Left ventricle myocardium inferior (tissue), 1 donor: ENCODE measurements around the gene EFCAB8. TPM values are rescaled to one million over a fixed set of nuclear protein-coding genes. Genes with fewer than 3 reads are reported as not detected.

Source experiments
- DNase-seq: peaks from one replicate; pipeline ENCODE4 v3.0.0-alpha.2; 2020
- H3K27ac ChIP-seq: fragments of 200-600 bp; replicated peaks from 2 replicates; pipeline ENCODE4 v1.8.0; 2021
- H3K27me3 ChIP-seq: fragments of 200-600 bp; 2 replicates; pipeline ENCODE4 v1.8.0; 2021; ENCODE audit warnings: low read depth
- H3K36me3 ChIP-seq: fragments of 200-600 bp; 2 replicates; pipeline ENCODE4 v1.8.0; 2021
- H3K4me1 ChIP-seq: fragments of 200-600 bp; 2 replicates; pipeline ENCODE4 v1.8.0; 2021
- H3K4me3 ChIP-seq: fragments of 200-600 bp; 2 replicates; pipeline ENCODE4 v1.8.0; 2021; ENCODE audit warnings: mild to moderate bottlenecking, moderate library complexity
- H3K9me3 ChIP-seq: fragments of 200-600 bp; replicated peaks from 2 replicates; pipeline ENCODE4 v1.8.0; 2021
- intact Hi-C: fragments of 100-400 bp; cut with micrococcal nuclease; formaldehyde crosslinking; loops from one replicate; pipeline ENCODE4 v1.11.0; 2022
- total RNA-seq: library from RNA; stranded (reverse); fragmentation: NEBNext Ultra II Directional; extraction: Animal tissue kit (Norgen Biotek cat#: 25700); gene quantifications from one replicate; pipeline ENCODE4 v1.2.1, GENCODE V29; 2021
- TF ChIP-seq, protein P1 (sequence below): fragments of 200-600 bp; IDR thresholded peaks from 2 replicates; pipeline ENCODE4 v1.8.0; 2021; ENCODE audit warnings: antibody characterized with exemption, mild to moderate bottlenecking, borderline replicate concordance
- donor health status: DM: no; HTN: yes; CAD: no; lungs with severe emphysema.

EFCAB8 gene
- total RNA-seq, 1 donor from 2014 or later = not detected

DNA sequence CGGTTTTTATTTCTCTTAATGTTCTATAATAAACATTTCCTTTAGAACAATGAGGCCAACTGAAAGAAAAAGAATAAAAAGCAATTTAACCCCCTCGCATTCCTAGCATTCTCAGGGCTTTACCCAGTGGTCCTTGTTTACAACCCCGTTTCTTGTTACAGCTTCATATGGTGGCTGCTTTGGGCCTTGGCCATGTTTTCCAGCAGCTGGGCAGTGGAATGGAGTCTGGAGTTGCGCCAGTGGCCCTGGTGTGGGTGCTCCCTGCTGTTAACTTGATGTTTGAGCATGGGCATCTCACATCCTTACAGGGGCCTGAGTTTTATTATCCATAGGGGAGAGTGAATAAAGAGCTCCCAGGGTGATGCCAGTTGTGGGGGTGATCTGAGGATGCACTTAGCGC, 18.8 kb downstream of the EFCAB8 start:
- no peaks in the 10 kb centered on the region for H3K36me3 ChIP-seq
- H3K27me3 ChIP-seq = no peaks in the 10 kb centered on the region
- no peak overlapping the region for H3K4me3 ChIP-seq
- H3K4me1 ChIP-seq = no peaks in the 10 kb centered on the region
- TF ChIP-seq, protein P1, sequence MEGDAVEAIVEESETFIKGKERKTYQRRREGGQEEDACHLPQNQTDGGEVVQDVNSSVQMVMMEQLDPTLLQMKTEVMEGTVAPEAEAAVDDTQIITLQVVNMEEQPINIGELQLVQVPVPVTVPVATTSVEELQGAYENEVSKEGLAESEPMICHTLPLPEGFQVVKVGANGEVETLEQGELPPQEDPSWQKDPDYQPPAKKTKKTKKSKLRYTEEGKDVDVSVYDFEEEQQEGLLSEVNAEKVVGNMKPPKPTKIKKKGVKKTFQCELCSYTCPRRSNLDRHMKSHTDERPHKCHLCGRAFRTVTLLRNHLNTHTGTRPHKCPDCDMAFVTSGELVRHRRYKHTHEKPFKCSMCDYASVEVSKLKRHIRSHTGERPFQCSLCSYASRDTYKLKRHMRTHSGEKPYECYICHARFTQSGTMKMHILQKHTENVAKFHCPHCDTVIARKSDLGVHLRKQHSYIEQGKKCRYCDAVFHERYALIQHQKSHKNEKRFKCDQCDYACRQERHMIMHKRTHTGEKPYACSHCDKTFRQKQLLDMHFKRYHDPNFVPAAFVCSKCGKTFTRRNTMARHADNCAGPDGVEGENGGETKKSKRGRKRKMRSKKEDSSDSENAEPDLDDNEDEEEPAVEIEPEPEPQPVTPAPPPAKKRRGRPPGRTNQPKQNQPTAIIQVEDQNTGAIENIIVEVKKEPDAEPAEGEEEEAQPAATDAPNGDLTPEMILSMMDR = no peak
- H3K9me3 ChIP-seq = no peaks in the 10 kb centered on the region
- intact Hi-C loops = no loop called here
- H3K27ac ChIP-seq = no peak overlapping the region
- DNase-seq = no peak

DNA sequence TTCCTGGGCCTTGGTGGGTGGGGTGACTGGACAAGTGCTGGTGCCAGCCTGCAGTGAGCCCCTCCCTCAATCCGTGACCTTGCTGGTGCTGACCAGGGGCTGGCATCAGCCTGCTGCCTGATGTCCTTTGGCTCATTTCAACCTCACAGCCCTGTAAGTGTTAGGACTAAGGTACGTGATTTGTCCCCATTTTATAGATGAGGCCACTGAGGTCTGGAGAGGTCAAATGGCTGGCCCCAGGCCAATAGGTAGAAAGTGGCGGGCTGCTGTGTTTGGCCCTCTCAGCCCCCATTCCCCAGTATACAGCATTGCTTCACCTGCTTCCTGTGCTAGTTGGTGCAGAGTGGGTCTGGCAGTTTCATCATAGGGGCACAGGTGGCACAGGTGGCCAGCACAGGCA, 20.1 kb downstream of the EFCAB8 start:
- no peak overlapping the region for H3K4me3 ChIP-seq
- no peaks in the 10 kb centered on the region for H3K36me3 ChIP-seq
- no peaks in the 10 kb centered on the region for H3K27me3 ChIP-seq
- no peaks in the 10 kb centered on the region for H3K9me3 ChIP-seq
- TF ChIP-seq, protein P1 = no peak
- no peak for DNase-seq
- H3K4me1 ChIP-seq = no peaks in the 10 kb centered on the region
- H3K27ac ChIP-seq = no peak overlapping the region
- intact Hi-C loops = no loop called here

DNA sequence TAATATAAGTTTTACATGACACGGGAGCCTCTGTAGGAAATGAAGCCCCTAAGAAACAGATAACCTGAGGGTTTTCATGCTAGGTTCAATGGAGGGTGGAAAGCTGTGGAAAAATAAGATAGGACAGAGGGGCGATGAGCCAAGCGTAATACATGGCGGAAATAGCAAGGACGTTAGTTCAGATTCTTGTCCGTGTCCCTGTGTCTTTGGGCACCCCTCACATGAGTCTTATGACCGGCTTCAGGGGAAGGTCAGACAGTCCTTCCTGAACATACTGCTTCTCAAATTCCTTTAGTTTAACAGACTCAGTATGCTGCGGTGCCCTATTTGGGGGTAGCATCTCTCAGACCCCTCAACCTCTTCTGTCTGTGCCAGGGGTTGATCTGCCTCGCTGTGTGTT, 20.8 kb downstream of the EFCAB8 start:
- TF ChIP-seq, protein P1 = no peak
- Histone ChIP-seq H3K36me3 (no peaks in the 10 kb centered on the region), H3K4me3 (no peak overlapping the region), H3K27me3 (no peaks in the 10 kb centered on the region), H3K27ac (no peak overlapping the region), H3K4me1 (no peaks in the 10 kb centered on the region), H3K9me3 (no peaks in the 10 kb centered on the region)
- intact Hi-C loops = no loop called here
- DNase-seq = no peak

DNA sequence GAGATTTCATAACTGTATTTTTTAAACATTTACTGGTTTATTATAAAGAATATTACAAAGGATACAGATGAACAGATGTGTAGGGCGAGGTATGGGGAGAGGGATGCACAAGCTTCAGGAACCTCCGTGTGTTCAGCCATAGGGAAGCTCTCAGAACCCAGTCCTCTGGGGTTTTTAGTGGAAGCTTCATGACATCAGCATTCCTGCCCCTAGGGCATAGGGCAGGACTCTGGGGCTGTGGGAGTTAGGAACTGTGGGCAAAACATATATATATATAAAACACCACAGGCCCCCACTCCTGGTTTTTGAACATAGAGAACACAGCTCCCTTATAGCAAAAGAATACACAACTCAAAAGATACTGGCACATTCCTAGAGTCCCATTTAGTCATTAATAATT, 21.9 kb downstream of the EFCAB8 start:
- intact Hi-C loops = no loop called here
- H3K4me3 ChIP-seq = no peak overlapping the region
- TF ChIP-seq, protein P1 = no peak

DNA sequence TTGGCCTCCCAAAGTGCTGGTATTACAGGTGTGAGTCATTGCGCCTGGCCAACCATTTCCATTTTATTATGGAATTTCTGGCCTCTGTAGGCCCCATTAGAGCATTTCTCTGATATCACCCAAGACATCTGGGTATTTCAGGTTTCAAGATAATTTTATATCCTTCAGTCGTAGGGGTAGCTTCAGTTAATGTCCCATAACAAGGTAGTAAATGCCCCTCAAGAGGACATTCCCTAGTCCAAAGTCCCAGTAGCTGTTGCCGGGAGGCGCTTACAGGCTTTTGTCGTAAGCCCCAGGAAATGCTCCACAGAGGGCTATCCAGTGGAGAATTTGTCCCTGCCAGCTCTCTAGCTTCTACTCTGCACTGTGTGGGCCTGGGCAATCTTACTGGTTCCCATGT, 24.4 kb downstream of the EFCAB8 start:
- TF ChIP-seq, protein P1 = no peak
- Histone ChIP-seq H3K4me1 (no peaks in the 10 kb centered on the region), H3K36me3 (no peaks in the 10 kb centered on the region), H3K27me3 (no peaks in the 10 kb centered on the region), H3K9me3 (no peaks in the 10 kb centered on the region), H3K27ac (no peak overlapping the region), H3K4me3 (no peak overlapping the region)
- intact Hi-C loops = no loop called here
- DNase-seq = no peak

More for the DNA sequence above, 21.9 kb downstream of the EFCAB8 start:
- no peaks in the 10 kb centered on the region for H3K9me3 ChIP-seq
- H3K27me3 ChIP-seq = no peaks in the 10 kb centered on the region
- H3K36me3 ChIP-seq = no peaks in the 10 kb centered on the region
- H3K4me1 ChIP-seq = no peaks in the 10 kb centered on the region
- DNase-seq = no peak
- H3K27ac ChIP-seq = no peak overlapping the region

DNA sequence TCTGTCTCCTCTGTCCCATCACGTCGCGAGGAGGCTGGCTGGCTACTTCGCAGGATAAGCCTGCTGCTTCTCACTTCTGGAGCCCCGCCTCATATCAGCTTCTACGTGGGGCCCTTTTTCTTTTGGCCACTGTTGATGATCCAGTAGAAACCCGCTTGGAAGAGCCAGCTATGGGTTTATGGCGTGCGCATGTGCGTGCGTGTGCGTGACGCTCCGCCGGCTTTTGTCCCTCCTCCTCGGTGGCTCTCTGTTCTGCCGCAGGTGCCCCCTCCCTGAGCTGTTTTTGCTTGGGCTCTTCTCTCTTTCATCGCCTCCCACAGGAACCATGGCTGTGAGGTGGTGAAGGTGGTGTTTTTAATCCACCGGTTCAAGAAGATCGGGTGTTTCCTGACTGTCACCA, 26.5 kb downstream of the EFCAB8 start:
- Histone ChIP-seq H3K4me1 (no peaks in the 10 kb centered on the region), H3K4me3 (no peak overlapping the region), H3K36me3 (no peaks in the 10 kb centered on the region), H3K9me3 (no peaks in the 10 kb centered on the region), H3K27me3 (no peaks in the 10 kb centered on the region), H3K27ac (no peak overlapping the region)
- TF ChIP-seq, protein P1 = no peak
- intact Hi-C loops = no loop called here
- DNase-seq = no peak
